ENCODE results near the gene TCEANC2. TPM values are rescaled to one million over a fixed set of nuclear protein-coding genes. Genes with fewer than 3 reads are reported as not detected.
"Not testable (repeated sequence)": the region's sequence is repeated elsewhere in the genome, so short reads cannot be mapped to it uniquely, and the experiment has no call there.

Gene TCEANC2
- total RNA-seq, 4 donors from 2014 or later, result 1.6 to 6.8 (median 3.7) TPM

DNA sequence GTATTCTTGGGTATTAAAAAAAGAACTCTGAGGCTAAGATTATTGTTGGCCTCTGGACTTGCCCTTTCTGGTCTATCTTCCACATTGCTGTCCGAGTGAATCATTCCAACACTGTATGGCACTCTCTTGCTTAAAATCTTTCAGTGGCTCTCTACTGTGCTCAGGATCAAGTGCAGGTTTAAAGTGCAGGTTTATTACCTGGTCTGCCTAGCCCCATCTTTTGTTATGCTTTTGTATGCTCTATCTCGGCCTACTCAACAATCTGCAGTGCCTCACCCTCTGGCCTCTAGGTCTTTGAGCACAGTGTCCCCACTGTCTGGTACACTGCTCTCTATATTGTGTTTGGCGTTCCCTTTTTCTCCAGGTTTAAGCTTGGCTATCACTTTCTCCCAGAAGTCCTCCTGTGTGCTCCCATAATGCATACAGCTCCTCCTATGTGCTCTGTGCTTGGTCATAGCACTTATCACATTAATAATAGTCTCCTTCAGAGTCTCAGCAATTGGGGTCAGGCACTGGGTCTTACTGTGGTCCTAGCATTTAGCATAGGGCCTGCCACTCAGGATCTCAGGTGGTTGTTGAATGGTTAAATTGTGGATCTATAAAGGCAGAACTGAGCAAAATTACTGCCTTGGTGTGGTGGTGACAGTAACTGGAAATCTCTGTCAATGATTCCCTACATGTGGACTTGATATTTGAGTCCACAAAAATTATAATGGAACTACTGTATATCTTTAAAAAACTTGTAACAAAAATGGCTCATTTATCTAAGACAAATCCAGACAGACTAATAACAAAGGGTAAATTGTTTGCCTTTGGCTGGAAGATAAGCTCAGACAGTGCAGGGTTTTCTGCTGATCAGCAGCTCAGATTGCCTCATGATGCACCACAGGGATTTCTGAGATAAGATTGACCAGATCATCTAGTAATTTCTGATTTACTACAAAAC is 24.8 kb upstream of the TCEANC2 start:
- ATAC-seq (ENCODE audit: low FRiP score) (no peak), DNase-seq (ENCODE audit: low spot score) (no peak)
- TF ChIP-seq, protein P1, sequence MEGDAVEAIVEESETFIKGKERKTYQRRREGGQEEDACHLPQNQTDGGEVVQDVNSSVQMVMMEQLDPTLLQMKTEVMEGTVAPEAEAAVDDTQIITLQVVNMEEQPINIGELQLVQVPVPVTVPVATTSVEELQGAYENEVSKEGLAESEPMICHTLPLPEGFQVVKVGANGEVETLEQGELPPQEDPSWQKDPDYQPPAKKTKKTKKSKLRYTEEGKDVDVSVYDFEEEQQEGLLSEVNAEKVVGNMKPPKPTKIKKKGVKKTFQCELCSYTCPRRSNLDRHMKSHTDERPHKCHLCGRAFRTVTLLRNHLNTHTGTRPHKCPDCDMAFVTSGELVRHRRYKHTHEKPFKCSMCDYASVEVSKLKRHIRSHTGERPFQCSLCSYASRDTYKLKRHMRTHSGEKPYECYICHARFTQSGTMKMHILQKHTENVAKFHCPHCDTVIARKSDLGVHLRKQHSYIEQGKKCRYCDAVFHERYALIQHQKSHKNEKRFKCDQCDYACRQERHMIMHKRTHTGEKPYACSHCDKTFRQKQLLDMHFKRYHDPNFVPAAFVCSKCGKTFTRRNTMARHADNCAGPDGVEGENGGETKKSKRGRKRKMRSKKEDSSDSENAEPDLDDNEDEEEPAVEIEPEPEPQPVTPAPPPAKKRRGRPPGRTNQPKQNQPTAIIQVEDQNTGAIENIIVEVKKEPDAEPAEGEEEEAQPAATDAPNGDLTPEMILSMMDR (IDR thresholded peaks at IDR 0.05), result no peak

DNA sequence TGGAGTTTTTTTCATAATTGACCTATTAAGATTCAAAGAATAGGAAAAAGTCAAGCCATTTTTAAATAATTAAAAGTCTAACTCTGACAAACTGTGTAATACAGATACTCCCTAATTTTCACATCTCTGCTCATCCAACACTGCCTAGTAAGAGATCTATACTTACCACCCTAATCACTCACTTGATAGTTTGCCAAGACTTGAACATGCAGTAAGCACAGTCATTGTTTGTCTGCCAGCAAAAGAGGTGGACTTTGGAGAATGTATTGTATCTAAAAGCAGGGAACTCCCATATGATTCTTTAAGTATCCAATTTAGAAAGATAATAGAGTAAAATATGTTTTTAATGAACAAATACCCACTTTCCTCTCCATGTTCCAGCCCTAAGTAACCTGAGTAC is 15.9 kb upstream of the TCEANC2 start:
- DNase-seq (ENCODE audit: low spot score) (no peak), ATAC-seq (ENCODE audit: low FRiP score) (no peak)
- TF ChIP-seq, protein P1 (IDR thresholded peaks at IDR 0.05), result no peak

DNA sequence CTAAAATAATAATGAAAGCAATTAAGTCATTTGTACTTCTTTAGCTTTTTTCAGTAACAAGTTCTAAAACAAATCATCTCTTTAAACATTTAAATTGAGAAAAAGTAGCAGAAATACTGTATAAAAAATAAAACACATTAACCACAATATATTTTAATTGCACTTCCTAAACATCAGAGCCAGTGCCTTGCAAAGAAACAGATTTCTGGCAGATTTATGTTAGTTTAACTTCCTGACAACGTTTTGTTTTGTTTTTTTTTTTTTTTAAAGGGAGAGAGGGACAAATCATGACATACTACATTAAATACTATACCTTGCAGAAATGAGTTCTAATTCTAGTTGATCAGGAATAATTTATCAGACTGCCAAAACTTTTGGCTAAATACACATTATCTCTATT is 11.6 kb upstream of the TCEANC2 start:
- TF ChIP-seq, protein P1 (IDR thresholded peaks at IDR 0.05), result no peak
- no peak for ATAC-seq (ENCODE audit: low FRiP score)
- DNase-seq (ENCODE audit: low spot score), result no peak

DNA sequence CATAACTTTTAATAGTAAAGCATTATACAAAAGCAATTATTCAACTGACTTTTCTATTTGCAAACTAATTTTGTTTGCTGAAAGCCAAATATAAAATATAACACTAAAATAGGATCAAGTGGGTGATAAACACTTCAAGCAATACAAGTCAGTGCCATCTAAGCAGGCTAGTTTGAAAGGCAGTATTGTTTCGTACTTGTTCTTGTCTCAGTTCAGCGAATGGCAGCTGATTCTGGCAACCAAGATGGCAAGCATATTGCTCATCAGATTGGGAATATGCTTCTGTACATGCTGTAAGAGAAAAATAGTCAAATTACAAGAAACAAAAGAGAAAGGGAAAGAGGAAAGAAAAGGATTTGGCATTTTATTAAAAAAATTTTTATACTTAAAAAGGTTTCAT is 7.9 kb upstream of the TCEANC2 start:
- TF ChIP-seq, protein P1 (IDR thresholded peaks at IDR 0.05), result no peak
- ATAC-seq (ENCODE audit: low FRiP score), result no peak

DNA sequence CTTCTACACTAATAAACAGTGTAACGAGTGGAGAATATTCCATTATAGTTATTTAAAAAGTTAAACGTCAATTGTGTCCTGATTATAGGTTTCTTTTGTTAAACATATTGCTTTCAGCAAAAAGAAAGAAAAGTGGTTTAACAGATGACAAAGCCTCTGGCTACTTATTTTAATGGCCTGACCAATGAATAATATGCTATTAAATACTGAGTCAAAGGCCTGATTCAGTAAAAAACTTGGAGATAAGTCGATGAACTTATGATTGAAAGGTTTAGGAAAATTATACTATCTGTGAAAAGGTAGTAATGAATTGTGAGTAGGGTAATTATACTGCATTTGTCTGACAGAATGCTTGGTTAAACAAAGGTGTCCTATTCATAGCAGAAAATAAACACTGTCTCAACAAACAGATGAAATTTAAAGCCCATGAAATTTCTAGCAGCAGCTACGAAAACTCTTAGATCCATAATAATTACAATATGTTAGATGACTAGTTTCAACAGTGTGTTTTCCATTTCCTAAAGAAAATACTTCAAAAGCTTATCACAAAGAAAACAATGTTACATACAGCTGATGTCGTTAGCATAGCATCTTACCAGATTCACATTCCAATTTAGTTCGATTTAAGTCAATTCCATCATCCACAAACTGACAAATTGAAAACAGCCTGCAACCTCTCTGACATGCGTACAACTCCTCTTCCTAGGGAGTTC is 6.6 kb upstream of the TCEANC2 start:
- DNase-seq (ENCODE audit: low spot score), result no peak
- ATAC-seq (ENCODE audit: low FRiP score), result no peak
- TF ChIP-seq, protein P1 (IDR thresholded peaks at IDR 0.05), result no peak

More for the DNA sequence above, 7.9 kb upstream of the TCEANC2 start:
- no peak for DNase-seq (ENCODE audit: low spot score)

DNA sequence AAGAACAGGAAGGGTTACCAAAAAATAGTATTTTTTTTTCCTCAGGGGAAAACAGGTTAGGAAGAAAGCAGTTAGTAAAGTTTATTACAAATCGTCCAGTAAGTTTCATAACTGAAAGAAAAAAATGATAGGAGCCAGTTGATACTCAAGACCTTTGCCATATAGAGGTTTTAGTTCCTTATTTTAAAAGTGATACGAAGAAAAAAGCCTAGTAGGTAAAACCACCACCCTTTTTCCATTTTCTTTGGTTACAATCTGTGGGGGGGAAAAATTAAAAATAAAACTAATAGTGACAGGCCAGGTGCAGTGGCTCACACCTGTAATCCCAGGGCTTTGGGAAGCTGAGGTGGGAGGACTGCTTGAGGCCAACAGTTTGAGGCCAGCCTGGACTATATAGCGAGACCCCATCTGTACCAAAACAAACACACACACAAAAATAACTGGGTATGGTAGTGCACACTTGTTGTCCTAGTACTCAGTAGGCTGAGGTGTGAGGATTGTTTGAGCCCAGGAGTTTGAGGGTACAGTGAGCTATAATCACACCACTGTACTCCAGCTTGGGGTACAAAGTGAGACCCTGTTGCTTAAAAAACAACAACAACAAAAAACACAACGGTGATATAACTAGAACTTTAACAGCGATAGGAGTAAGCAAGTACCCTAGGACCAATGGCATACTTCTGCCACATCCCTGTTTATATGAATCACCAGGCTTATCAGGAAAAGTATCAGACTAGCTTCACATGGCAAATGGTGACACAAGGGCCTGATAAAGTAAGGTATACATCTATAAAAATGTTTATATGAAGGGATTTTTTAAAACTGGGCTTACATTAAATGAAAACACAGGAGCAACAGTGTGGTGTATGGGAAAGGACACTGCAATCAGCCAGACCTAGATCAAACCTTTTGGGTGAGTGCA is 5.8 kb upstream of the TCEANC2 start:
- TF ChIP-seq, protein P1 (IDR thresholded peaks at IDR 0.05), result no peak
- ATAC-seq (ENCODE audit: low FRiP score) (no peak), DNase-seq (ENCODE audit: low spot score) (no peak)

DNA sequence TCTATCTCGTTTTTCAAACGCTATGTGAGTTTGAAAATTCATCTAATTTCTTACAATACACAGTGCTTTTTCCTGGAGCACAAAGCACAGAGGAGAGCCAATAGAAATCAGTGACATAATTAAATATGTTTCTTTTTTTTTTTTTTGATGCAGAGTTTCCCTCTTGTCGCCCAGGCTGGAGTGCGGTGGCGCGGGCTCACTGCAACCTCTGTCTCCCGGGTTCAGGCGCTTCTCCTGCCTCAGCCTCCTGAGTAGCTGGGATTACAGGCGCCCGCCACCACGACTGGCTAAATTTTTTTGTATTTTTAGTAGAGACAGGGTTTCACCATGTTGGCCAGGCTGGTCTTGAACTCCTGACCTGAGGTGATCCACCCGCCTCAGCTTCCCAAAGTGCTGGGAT is 3.0 kb upstream of the TCEANC2 start:
- ATAC-seq (ENCODE audit: low FRiP score); DNase-seq (ENCODE audit: low spot score): not testable (repeated sequence)

All from omental fat pad (tissue), 4 donors.